ENCODE results near the gene TECPR1.

The TECPR1 gene

DNA sequence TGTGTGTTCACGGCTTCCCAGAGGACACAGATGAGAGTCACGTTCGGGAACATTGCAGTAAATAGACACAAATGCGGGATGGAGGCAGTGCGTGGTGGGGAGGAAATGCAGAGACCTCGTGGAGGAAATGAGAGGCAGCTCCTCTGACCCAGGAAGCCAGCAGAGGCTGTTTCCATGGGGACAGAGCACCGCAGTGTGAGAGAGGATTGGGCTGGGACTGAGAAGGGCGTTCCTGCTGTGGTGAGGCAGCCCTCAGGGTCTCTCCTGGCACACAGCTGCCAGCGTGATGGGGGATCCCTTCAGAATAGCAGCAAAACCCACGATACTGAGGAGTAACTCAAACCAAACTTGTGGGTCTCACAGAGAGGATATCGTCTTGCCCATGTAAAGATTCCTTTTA is 62.5 kb downstream of the TECPR1 start:
- DNase-seq (ENCODE audit: low read depth in 2 of 2) = no peak

DNA sequence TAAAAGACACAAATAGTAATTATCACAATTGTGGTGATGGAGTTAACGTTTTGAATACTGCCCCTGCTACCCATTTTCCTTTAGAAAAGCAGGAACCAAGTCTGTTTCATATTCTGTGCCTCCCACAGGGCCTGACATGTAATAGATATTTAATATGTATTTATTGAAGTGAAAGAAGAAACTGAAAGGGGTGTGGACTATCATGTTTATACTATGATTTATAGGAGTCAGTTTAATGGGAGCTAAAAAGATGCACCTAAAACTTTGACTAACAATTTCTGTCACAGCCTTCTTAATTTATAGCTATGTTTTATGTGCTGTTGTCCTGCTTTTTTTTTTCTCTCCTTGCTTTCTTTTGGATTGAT is 64.9 kb downstream of the TECPR1 start:
- DNase-seq (ENCODE audit: low read depth in 2 of 2) = no peak

DNA sequence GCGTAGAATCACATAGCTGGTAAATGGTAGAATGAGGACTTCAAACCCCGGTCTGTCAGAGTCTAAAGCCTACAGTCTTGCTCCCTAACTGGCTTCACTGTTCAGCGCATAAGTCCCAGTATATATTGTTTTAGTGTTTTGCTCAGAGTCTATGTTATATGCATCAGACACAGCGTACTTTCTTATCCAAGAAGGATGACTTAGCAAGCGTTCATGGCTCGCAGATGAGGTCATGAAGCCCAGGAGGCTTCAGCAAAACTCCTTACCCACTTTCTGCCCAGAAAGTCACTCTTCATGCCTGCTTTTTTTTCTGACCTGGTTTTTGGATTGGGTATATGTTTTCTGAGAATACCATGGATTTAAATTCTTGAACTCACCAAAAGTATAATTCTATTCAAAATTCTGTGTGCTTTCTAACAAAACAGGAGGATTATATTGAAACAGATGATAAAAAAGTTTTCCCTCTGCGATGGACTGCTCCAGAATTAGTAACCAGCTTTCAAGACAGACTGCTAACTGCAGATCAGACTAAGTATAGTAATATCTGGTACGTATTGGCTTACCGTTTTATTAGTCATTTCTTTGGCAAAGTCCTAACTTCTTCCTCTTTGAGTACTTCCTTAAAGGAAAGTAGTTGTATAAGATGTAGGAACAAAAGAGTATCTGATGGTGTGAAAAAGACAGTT is 65.4 kb downstream of the TECPR1 start:
- DNase-seq (ENCODE audit: low read depth in 2 of 2) = no peak

DNA sequence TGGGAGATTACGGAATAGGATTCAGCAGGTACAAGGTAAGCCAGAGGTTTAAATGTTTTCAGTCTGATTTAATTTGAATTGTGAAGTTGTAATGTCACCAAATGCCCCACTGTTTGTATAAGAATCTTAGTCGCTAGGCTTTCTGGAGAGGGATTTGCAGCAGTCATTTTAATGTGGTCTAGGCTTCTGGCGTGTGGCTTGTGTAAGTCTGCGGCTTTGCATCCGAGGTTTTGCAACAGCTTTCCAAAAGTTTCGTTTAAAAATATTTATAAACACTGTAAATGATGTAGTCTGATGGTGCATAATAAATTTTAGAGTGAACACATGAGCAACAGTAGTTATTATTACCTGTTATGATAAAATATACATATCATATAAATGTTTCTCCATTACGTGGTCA is 66.9 kb downstream of the TECPR1 start:
- DNase-seq (ENCODE audit: low read depth in 2 of 2) = no peak

DNA sequence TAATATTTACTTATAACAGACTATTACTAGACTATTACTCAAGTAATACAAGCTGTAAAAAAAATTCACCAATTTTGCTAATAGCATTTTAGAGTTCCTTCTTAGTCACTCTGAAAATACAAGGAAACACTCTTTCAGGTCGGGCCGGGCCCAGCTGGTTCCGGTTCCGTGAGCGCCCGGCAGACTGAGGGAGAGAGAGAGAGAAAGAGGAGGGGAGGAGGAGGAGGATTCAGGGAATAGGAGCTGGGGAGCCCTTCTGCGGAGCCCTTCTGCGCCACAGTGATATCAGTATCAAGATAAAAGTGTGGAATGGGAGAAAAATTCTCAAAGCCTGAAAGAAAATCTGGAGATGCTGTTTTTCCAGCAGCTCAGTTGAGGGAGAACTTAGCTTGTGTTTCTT is 71.3 kb downstream of the TECPR1 start:
- DNase-seq (ENCODE audit: low read depth in 2 of 2) = no peak

DNA sequence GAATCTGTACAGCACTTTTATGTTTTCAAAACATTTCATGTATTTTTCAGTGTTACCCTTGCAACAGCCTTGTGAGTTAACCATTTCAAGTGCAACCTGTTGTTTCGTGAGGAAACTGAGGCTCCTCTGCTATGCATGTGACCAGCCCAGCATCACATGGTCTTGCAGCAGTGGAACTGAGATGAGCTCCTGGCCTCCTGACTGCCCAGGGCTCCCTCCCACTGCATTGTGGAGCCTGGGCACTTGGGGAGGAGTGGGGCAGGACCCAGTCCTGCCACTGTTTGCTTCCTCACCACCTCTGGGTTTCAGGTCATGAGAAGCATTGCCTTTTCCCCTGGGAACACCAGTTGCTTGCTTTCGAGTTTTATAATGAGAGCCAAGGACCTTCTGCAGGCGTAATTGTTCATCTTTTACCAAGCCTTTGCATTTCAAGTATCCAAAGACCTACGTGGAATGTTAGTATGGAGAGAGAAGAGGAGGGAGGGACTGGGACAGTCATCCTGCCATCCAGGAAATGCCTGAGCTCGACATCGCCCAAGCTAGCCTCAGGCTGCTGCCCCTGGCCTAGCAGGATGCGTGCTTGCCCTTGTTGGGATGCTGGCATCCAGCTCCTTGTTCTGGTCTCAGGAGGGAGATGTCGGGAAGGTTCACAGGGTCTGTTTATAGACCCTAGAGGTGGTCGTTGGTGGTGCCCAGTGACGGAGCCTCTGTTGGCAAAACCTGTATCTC is 73.1 kb downstream of the TECPR1 start:
- no peak for DNase-seq (ENCODE audit: low read depth in 2 of 2)

DNA sequence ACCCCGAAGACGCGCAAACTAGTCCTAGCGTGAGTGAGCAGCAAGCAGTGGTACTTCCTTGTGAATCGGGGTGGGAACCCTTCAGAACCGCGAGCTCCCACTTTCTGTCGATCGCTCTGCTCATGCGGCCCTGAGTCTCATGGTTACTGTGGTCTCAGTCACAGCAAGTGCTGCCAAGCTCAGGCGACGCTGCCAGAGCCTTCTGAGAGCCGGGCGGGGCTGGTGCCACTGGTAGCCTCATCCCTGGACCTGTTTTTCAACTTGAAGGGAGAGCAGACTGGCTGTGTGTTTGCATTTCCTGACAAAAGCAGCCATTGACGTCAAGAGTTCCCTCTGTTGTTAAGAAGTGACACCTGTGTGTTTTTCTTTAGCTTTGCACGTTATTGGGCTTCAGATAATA is 73.7 kb downstream of the TECPR1 start:
- no peak for DNase-seq (ENCODE audit: low read depth in 2 of 2)

DNA sequence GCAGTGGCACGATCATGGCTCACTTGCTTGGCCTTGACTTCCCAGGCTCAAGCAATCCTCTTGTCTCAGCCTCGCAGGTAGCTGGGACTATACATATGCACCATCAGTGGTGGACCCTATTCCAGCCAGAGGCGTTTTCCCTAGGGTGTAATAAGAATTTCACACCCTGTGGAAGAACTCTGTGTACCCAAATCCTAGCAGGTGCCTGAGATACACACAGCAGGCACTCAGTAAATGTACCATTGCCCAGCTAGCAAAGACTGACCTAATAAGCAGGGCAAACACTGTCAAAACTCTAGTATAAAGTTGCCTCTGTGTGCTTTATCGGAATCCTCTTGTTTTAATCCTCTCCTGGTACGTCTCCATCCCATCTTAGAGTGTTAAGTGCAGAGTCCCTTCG is 74.5 kb downstream of the TECPR1 start:
- DNase-seq (ENCODE audit: low read depth in 2 of 2) = no peak

DNA sequence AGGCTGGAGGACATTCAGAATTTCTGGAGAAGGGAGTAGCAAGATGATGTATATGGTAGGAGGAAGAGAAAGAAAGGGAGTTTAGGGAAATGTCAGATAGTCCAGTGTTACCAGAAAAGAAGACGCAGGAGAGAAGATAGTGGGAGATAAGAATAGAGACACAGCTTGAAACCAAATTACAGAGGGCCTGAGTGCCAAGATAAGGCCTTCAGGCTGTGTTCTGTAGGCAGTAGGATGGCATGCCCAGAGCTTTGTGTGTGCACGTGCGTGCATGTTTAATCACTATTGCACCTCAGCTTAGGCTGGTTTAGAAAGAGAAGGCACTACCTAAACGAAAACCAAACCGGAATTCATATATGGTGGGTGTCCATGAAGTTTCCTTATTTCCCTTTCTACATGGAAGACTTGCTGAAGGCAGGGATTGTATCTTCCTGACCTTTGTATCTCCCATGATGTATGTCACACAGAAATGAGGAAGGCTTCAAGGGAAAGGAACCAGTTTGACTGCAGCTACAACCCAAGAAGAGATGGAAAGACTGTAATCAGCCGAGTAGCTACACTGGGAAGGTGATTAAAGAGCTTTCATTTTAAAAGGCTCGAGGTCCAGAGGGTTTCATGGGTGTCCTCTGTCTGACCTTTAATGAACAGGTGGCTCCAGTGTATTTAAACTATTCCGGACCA is 76.6 kb downstream of the TECPR1 start:
- DNase-seq (ENCODE audit: low read depth in 2 of 2) = no peak

DNA sequence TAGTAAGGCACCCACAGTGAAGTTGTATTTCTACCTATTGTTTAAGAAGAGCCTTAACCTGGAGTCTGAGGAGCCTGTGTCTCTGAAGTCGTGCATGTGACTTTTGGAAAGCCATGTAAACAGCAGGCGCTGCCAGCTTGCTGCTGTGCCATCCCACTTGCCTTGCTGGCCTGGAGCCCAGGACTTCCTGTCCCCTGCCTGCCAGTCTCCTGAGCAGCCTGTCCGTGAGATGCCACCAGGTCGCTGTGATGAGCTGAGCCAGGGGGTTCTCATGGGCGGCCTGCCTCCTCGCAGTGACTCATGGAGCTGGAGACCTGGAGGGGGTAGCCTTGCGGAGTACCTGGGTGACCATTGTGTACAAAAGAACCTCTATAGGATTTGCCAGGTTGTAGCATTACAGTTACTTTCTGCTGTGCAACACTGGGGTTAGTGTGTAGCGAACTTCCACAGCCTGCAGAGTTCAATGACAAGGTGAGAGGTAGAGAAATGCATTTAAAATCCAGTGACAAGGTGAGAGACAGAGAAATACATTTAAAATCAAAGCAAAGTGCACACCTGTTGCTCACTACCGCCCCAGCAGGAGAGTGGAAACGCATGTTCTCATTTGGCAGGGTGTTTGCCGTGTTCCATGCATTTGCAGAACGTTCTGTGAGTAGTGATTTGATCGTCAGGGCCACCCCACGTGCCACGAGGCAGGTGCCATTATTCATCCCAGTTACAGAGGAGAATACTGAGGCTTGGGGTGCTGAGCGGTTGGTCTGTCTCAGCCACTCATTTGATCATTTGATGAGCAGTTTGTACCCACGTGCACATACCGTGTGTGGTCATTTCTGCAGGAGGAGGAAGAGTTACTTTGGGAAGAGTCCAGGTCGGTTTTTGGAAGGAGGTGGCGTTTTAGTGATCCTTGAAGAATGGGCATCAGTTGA is 77.4 kb downstream of the TECPR1 start:
- DNase-seq (ENCODE audit: low read depth in 2 of 2) = no peak

DNA sequence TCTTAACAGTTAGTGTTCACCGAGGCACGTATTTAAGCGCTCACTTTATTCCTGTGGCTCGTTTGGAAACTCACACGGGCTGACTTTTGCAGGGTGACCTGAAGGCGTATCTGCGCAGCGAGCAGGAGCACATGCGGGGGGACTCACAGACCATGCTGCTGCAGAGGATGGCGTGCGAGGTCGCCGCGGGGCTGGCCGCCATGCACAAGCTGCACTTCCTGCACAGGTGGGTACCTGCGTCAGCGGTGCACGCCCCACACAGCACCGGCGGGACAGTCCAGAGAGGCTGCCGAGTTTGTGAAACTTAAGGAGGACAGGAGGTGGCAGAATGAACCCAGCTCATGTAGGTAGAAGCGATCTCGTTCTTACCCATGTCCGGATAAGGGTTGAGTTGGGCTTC is 80.6 kb downstream of the TECPR1 start:
- no peak for DNase-seq (ENCODE audit: low read depth in 2 of 2)

DNA sequence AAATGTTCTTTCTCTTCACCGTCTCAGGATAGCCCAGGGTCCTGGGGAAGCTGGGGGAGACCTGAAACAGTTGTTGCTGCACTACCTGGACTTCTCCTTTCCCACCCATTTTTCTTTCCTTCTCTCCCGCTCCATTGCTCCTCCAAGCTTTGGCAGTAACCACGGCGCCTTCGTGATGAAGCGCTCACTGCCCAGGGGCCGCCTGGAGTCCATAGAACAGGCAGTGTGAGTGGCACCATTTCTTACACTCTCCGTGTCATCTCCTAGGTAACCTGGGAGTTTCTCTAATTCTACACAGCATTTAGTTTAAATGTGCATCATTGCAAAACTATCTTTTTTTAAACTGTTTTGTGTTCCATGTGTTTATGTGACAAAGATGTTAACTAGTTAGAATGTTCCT is 81.1 kb downstream of the TECPR1 start:
- DNase-seq (ENCODE audit: low read depth in 2 of 2) = no peak

DNA sequence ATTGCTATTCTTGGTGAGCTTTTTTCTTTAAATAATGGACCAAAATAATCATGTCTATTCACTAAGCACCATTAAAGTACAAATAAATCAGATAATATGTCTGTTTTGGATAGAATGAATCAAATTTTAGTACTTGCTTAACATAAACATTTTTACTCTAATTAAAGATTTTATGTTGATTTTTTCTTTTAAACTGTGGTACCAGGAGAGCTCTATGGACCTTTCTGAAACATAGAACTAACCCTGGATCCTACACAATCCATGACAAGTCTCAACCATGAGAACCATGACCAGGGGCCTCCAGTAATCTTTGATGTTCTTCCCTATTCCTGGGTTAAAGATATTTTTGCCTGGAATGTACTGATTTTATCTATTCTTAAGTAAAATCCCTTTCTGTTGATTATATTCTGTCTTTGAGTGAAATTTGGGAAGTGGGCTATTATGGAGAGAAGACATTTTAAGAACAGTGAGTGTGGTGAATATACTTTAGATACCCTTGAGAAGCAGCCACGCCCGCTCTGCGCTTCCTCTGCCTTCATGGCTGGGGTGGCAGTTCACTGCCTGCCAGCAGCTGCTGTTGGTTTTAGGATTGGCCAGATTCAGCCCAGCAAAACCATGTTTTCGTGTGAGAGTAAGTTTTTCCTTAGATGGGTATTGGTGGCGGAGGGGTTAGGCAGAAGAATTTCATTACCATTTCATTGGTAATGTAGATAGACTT is 83.0 kb downstream of the TECPR1 start:
- DNase-seq (ENCODE audit: low read depth in 2 of 2) = no peak

DNA sequence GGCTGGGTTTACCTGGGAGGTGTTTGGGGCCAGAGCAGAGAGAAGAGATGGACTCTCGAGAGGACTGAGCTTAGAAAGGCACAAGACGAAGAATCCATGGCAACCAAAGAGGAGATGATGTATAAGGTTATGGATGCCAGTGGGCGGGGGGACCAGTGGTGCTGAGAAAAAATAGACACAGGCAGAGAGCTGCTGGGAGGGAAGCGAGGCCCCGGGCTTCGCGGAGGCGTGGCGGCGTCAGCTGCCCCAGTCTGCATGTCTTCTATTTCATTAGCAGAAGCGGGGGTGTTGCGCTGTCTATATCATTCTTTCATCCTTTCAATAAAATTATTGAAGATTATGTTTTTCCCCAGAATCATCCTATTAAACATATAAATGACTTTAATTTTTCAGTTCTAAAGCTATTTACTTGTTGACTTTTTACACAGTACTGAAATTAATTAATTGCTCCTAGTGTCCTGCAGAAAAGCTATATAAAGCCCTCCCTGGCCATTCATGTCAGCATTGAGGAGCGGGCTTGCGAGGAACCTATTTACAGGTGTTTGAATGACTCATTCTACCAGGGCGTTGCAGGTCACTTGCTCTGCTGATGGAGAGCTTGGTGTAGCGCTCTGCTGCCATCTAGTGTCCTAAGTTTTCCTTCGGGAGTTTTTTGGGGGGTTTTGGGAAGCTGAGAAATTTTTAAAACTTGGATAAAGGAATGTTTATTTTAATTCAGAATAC is 83.7 kb downstream of the TECPR1 start:
- DNase-seq (ENCODE audit: low read depth in 2 of 2) = peak; percentile 33 to 49

DNA sequence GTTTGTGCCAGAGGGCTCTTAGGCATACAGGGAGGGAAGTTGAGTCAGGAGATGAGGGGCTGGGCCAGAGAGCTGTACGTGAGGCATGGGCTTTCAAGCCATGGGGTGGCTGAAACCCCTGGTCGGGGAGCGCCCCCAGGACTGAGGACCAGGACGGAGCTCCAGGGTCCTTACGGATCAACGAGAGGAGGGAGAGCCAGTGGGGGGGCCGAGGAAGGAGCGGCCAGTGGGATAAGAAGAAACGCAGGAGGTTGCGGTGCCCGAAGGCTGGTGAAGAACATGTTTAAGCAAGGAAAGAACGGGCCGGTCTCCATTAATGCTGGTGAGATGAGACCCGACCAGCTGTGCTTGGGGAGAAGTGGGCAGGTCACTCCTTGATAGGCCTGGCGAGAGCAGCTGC is 84.4 kb downstream of the TECPR1 start:
- DNase-seq (ENCODE audit: low read depth in 2 of 2) = no peak

DNA sequence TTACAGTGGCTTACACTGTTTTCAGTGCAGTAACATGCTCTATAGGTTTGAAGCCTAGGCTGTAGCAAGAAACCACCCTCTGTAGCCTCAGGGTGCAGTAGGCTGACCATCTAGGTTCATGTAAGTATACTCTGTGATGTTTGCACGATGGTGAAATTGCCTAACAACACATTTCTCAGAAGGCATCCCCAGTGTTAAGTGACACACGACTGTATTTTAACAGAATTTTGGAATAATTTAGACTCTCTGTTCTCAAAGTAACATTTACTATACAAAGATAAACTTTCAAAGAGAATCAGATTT is 85.4 kb downstream of the TECPR1 start:
- no peak for DNase-seq (ENCODE audit: low read depth in 2 of 2)

DNA sequence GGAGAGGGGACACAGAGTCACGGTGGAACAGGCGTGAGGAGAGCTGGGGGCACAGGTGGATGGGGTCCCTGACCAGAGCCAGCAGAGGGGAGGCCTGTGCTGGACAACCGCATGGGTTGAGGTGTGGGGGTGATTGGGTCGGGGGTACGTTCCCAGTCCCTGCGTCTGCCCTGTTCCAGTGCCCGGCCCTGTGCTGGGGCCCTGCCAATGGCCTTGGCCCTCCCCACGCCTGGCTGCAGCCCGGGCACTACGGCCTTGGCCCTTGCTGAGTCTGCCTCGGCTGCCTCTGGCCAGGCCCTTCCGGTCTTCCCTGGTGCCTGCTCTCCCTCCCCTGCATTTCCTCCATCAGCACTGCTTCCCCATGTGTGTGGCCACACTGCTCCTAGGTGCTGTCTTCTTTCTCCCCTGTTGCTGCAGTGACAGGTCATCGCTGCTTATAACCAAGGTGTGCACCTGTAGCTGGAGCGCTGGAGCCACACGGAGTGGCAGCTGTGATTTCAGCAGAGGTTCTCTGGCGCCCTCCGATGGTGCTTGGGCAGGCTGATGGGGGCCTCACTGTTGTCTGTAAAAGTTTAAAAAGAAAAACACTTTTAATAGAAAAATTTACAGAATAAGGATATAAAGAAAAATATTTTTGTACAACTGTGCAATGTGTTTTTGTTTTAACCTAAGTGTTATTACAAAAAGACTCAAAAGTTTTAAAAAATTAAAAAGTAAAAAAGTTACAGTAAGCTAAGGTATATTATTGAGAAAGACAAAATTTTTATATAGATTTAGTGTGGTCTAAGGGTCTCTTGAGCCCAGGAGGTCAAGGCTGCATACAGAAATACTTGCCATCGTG is 86.0 kb downstream of the TECPR1 start:
- DNase-seq (ENCODE audit: low read depth in 2 of 2) = peak in 1 of 2 donors; percentile 10

All from activated CD8-positive, alpha-beta memory T cell treated with anti-CD3 and anti-CD28 coated beads for 4 hours (primary cell).